ENCODE results near the gene NABP2.
"Not testable (repeated sequence)": the region's sequence is repeated elsewhere in the genome, so short reads cannot be mapped to it uniquely, and the experiment has no call there.

NABP2 gene

DNA sequence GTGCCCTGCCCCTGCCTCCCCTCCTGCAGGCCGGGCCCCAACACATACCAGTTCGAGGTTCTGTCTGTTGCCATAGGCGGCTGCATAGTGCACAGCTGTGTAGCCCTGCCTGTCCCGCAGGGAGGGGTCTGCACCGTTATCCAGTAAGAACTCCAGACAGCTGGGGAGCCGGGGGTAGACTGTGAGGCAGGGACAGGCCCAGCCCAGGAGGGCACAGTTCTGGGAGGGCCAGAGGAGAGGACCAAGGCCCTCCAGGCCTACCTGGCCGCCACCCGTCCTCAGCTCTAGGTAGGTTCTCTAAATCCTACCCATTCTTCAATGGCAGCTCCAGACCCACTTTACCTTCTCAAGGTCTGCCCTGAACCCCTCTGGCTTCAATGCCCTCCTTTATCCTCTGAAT lies 24.6 kb downstream of the NABP2 start:
- no peak for DNase-seq

DNA sequence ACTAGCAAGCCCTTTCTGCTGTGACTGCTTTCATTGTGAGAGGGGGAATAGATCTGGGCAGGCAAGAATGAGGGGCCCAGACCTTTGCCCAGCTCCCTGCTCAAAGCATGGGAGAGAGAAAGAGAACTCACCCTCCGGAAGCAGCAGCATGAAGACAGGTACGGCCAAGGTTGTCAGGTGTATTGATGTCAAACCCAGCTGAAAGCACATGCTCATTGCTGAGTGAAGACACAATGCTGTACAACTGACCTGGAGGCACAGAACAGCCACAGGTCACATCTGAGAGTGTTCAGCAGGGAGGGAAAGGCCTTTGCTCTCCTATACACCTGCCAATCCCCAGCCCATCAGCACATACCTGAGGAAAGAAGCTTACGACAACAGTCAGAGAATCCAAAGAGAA lies 28.5 kb downstream of the NABP2 start:
- DNase-seq = no peak

DNA sequence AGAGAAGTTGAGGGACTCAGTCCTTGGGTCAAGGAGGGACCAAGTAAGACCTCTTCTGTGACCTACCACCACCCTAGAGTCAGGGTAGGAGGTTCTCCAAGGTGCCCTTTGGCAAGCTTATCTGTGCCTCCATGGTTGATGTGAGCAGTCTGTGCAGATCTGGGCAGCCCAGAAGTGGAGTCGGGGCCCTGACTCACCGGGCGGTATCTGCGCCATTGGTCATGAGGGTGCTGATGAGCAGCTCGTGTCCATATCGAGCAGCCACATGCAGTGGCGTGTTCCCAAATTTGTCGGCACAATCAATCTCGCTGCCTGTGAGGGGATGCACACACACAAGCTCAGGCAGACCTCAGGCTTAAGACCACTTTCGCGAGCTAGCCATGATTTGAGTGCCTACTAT lies 28.9 kb downstream of the NABP2 start:
- DNase-seq = no peak

DNA sequence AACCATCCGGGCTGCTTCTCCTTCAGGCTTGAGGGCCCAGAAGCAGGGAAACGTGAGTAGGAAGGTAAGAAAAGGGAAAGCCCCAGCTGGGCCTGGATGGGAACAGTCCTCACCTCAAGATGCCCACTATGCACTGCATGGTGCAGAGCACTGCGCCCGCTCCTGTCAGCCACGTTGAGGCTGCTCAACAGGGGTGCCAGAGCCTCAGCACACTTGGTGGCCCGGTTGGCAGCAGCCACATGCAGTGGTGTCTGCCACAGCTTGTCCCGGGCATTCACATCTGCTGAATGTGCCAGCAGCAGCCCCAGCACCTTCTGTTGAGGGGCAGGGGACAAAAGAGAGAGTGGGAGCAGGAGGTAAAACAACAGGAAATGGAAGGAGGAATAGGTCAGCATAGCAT lies 31.5 kb downstream of the NABP2 start:
- no peak for DNase-seq

DNA sequence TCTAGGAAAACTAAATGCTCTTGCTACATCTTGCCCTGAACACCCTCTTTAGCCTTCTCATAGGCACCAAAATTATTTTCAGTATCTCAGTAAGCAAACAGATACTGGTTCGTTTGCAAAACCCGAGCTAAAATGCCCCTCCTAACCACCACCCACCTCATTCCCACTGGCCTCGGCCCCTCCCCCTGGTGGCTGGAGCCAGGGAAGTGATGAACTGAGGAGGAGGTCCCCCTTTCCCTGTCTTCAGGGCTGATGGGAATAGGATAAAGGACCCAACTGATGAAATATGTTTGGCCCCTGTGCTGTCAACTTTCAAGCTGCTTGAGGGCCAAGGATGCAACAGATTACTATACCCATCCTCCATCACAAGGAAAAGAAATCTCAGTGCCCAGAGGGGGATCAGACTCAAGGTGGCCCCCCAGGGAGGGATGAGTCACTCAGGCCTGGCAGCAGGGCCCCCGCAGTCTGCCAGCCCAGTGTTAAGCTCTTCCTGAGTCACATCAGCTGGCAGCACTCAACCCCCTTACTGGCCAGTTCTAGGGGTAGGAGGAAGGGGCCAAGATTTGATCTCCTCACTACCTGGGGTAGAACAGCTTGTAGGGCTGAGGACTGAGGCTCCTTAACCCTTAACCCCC lies 32.3 kb downstream of the NABP2 start:
- DNase-seq = no peak

DNA sequence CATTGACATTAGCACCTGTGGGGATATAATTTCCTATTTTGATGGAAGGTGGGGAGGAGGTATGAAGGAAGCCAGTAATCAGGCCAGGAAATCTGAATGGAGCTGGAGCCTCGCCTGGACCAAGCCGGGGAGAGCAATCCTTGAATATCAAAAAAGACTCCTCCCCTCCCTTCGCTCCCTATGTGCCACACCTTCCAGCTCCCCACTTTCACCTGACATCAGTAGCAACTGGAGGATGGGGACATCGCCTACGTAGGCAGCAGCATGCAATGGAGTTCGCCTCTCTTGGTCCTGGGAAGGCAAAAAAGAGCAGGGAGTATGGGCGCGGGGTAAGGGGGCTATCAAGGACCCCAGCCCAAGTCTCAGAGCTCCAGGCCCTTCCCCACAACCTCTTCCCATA lies 32.9 kb downstream of the NABP2 start:
- DNase-seq = no peak

DNA sequence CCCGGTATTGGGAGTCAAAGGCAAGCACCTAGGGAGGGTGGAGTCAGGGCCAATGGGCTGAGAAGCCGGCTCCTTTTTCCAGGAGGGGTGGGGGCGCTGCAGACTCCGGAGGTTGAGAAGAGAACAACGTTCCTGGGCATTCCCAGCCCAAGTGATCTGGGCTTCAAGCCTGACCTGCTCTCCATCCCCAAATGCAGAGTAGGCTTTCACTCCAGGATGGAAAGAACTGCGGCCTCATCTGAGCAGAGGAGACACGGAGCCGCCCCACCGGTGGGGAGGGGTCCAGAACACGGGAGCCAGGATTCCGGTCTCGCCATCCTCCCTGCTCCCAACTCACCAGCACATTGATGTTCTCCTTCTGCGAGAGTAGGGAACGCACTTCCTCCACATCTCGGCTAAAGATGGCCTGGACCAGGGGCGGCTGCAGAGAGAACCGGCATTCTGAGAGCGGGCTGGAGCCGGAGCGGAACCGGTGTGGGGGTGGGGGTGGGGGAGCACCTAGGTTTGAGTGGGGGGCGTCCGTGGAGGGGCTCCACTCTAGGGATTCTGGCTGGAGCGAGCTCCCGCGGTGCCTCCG lies 33.4 kb downstream of the NABP2 start:
- DNase-seq = no peak

DNA sequence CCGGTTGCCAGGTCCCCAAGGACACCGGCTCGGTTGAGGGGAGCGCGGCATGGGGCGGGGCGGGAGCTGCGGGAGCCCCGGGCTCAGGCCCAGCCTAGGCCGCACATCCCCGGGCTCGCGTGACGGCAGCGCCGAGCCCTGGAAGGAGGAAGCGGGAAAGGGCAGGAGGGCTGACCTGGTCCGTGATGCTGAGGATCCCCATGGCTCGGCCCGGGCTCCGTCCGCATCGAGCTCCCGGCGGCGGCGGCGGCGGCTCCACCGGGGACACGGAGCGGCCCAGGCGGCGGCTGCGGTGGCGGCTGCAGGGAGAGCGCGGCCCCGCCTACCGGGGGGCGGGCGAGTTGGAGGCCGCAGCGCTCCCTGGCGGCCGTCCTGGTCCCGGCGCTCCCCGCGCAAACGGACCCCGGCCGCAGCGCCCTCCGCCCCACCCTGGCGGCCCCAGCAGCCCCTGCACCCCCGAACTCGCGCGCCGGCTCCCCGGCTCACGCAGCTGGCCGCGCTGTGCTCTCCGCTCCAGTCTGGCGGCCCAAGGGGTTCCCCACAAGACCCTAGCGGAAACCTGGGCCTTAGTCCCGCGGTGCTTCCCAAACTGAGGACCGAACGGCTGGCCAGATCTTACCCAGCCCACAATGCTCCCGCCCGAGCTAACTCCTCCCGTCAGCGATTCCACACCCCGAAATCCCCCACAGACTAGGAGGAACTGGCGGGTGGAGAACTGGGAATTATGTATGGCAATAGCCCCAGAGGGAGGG lies 34.1 kb downstream of the NABP2 start, which contains the start of gene ANKRD52:
TSS of gene ANKRD52 (minus strand) at position 317 of the 752 bp plus-strand sequence. CDS start at position 202, 115 bp downstream.
- DNase-seq = peak; percentile 42

DNA sequence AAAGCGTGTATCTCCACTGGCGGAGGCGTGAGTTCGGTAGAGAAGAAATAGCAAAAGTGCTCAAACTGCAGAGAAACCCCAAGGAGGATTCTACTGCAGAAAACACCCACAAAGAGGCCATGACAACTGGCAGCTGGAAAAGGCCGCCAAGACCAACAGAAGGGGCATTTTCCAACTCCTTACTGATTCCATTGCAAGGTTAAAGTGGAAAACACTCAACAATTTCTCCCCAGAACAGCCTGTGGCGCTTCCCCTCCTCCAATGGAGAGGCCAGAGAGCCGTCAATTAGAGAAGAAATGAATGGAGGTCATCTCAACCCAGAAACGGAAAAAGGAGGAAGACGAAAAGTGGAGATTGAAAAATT lies 34.7 kb downstream of the NABP2 start:
- no peak for DNase-seq

DNA sequence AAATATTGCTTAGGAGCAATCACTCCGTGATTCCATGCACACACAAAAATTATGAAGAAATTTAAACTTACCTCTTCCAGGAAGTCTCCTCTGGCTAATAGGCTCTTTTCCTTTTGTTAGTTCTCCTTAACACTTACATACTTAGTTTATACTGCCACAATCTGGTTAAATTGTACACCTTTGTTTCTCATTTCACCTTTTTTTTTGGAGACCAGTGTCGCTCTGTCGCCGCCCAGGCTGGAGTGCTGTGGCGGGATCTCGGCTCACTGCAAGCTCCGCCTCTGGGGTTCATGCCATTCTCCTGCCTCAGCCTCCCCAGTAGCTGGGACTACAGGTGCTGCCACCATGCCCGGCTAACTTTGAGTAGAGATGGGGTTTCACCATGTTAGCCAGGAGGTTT lies 36.2 kb downstream of the NABP2 start:
- no peak for DNase-seq

DNA sequence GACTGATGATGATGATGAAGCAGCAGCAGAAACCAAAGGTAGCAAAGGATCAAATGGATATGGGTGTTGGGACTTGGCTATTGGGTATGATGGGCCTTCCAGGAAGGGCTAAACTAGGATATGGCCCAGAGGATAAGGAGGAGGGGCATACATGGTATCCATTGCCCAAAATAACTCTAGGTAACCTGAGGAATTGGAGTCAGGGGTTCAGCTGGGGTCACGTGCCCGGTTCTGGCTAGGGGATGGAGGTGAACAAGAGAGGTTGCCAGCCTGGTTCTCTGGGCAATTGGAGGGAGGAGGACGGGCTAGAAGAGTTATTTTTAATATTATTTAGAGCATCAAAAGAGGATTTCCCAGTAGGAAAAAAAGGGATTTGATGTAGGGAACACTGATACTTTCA lies 36.8 kb downstream of the NABP2 start:
- no peak for DNase-seq

DNA sequence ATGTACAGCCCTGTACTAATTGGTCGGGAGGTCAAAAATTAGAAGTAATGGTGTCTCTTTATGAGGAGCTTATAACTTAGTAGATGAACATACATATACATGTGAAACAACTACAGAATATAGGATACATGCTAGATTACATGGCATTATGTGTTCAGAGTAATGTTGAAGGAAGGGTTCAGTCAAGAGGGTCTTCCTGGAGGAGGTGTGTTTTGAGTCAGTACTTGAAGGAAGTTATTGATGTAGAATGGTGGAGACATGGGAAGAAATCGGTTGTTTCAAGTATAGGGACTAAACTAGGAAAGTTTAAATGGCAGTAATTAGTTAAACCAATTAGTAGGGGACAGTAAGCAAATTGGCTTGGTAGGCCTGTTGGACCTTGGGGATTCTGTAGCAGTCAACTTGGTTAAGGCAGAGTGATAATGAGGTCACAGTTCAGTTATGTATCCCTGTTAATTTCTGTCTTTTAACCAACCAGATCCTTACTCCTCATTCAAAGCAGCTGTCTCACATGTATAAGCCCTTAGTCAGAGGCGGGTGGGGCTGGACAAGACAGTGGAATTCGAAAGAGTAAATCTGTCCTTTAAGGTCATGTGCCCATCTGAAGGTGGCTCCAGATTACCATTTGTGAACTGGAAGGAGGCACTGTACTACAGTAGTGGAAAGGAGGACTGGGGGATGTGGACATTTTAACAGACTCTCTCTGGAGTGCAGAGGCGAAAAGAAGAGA lies 37.5 kb downstream of the NABP2 start:
- no peak for DNase-seq

DNA sequence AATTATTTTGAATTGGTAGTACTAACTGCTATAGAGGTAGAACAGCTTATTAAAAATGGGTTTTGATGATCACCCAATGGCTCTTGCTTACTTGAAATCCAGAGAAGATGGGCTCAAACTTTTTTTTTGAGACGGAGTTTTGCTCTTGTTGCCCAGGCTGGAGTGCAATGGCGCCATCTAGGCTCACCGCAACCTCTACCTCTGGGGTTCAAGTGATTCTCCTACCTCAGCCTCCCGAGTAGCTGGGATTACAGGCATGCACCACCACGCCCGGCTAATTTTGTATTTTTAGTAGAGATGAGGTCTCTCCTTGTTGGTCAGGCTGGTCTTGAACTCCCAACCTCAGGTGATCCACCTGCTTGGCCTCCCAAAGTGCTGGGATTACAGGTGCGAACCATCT lies 38.8 kb downstream of the NABP2 start:
- not testable (repeated sequence) for DNase-seq

DNA sequence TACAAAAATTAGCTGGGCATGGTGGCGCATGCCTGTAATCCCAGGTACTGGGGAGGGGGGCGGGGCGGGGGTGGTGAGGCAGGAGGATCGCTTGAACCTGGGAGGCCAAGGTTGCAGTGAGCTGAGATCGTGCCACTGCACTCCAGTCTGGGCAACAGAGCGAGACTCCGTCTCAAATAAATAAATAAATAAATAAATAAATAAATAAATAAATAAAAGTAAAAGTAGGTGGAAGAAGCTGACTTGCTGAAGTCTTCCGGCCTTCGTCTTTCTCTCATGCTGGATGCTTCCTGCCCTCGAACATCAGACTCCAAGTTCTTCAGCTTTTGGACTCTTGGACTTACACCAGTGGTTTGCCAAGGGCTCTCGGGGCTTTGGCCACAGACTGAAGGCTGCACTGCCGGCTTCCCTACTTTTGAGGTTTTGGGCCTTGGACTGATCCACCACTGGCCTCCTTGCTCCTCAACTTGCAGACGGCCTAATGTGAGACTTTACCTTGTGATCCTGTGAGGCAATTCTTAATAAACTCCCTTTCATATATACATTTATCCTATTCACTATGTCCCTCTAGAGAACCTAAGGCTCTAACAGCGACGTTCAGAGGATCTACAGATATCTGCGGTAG lies 42.0 kb downstream of the NABP2 start:
- not testable (repeated sequence) for DNase-seq

DNA sequence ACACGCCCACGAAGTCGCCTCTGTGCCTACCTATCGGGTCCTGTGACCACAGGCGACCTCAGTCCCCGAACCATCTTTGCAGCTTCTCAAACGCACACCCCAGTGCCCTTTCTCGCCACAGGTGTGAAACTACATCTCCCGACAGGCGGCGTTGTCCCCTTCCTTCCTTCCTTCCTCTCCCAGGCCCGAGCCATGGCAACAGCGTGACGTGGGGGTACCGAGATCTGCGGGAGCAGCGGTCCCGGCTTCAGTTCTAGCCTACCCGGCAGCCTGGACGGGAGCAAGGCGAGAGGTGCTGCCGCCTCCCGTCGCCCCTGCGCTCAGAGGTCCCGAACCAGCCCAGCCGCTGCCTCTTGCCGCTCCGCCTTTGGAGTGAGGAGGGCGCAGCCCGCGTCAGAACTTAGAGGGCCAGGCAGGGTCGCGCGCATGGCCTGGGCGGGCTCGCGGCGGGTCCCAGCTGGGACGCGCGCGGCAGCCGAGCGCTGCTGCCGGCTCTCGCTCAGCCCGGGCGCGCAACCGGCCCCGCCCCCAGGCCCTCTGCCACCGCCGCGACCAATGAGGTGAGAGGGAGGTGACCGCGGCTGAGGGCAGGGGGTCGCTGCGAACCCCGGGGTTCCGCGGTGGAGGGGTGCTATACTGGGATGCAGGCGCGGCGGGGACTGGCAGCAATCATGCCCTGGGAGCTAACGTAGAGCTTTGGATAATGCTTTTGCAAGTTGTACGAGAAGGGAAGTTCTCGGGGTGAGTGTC lies 42.7 kb downstream of the NABP2 start, which contains the start of gene COQ10A:
TSS of gene COQ10A (plus strand) at position 250 of the 750 bp plus-strand sequence. CDS start at position 427, 177 bp downstream.
- DNase-seq = peak; percentile 76

DNA sequence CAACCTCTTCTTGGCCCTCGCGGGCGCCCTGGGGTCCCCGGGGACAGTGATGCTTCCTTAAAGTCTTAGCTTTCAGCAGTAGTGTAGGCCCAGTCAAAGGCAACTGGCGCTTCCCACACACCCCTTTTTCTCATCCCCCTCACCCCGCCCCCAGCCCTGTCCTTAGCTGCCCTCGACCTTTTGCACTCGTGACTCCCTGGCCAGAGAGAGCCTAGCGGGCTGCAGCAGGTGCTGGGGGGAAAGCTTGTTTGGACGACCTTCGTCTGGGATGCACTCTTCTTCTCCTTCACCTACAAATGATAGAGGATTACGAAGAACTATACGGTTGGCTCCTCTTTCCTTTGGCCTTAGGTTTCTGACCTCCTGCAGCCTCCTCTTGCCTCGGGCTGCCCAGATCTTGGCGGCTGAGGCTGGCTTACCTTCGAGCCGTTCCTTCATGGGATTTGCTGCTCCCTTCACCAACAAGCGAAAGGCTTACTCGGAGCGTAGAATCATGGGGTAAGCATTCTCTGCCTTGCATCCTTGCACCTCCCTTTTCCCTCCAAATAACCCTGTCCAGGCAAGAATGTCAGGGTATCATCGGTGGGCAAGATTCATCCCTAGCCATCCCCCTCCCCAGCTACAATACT lies 43.4 kb downstream of the NABP2 start:
- no peak for DNase-seq

DNA sequence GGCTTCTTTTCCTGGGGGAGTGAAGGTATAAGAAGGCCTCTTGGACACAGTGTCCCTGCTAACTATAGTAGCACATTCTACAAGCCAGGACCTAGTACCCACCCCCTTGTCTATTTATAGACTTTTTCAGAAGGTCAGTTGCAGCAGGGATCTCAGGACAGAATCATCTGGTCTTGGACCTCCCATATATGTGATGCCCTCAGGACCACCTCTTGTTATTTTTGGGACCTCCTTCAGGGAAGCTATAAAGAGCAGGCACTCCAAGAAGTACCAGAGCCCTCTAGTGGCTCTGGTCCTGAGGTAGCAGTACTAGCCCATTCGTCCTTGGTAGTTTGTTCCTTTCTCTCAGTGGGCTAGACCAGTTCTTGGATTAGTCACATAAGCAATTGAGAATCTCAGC lies 46.9 kb downstream of the NABP2 start:
- no peak for DNase-seq

DNA sequence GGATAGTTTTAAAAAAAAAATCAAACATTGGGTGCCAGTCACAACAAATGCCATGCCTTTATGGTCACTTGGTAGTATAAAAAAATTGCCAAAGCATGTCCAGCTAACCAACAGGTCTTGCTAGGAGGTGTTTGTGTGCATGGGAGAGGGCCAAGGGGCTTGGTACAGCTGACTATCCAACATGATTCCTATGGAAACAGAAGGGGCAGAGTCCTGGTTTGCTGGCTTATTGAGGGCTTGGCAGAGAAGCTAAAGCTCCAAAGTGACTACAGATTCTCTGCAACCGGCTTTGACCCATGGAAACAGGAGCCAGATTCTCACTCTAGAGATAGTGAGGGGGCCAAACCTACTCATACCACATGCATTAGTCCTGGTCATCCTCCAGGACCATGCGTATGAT lies 48.3 kb downstream of the NABP2 start:
- not testable (repeated sequence) for DNase-seq

DNA sequence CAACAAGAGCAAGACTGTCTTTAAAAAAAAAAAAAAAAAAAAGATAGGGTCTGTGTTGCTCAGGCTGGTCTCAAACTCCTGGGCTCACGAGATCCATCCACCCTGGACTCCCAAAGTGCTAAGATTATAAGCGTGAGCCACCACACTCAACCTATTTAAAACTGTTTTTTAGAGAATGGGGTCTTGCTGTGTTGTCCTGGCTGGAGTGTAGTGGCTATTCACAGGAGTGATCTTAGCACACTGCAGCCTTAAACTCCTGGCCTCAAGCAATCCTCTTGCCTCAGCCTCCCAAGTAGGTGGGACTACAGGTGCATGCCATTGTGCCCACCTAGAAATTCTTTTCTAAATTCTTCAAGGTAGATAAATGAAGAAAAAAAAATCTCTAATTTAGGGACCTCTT lies 50.2 kb downstream of the NABP2 start:
- no peak for DNase-seq

DNA sequence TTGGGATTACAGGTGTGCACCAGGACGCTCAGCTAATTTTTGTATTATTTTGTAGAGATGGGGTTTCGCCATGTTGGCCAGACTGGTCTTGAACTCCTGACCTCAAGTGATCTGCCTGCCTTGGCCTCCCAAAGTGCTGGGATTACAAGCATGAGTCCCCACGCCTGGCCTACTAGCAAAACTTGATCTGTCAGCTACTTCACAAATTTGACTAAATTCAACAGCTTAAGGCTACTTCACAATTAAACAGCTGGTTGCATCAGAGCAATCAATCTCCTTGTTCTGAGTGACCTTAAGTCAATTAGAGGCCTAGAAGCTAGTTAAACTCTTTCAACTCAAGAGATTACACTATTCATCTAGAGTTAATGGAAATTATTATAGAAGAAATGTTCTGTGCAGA lies 54.8 kb downstream of the NABP2 start:
- no peak for DNase-seq
